Measurements from ENCODE around the gene MPIG6B. TPM values are rescaled to one million over a fixed set of nuclear protein-coding genes. Genes with fewer than 3 reads are reported as not detected.

MPIG6B gene
- total and polyA plus RNA-seq, 2 donors, result 0.14 to 0.32 TPM

Other genes with a start within 250 kb of the MPIG6B start
Only the 30 nearest of the 42 such genes appear.
- gene LTA, start 151.1 kb upstream of the MPIG6B start, total RNA-seq, result 8.9 TPM
- 2.2 TPM for gene LTA, start 151.1 kb upstream of the MPIG6B start, polyA plus RNA-seq
- gene TNF, start 147.8 kb upstream of the MPIG6B start, total RNA-seq, result 3.5 TPM
- 1.4 TPM for gene TNF, start 147.8 kb upstream of the MPIG6B start, polyA plus RNA-seq
- gene LTB, start 140.9 kb upstream of the MPIG6B start, total RNA-seq, result 337 TPM
- 128 TPM for gene LTB, start 140.9 kb upstream of the MPIG6B start, polyA plus RNA-seq
- 134 TPM for gene LST1, start 137.1 kb upstream of the MPIG6B start, total RNA-seq
- 32.4 TPM for gene LST1, start 137.1 kb upstream of the MPIG6B start, polyA plus RNA-seq
- 2.7 TPM for gene NCR3, start 130.4 kb upstream of the MPIG6B start, total RNA-seq
- gene NCR3, start 130.4 kb upstream of the MPIG6B start, polyA plus RNA-seq, result 2.4 TPM
- gene AIF1, start 108.1 kb upstream of the MPIG6B start, total RNA-seq, result 558 TPM
- 198 TPM for gene AIF1, start 108.1 kb upstream of the MPIG6B start, polyA plus RNA-seq
- gene PRRC2A, start 102.7 kb upstream of the MPIG6B start, total RNA-seq, result 35.3 TPM
- 148 TPM for gene PRRC2A, start 102.7 kb upstream of the MPIG6B start, polyA plus RNA-seq
- gene BAG6, start 70.7 kb upstream of the MPIG6B start, total RNA-seq, result 101 TPM
- 271 TPM for gene BAG6, start 70.7 kb upstream of the MPIG6B start, polyA plus RNA-seq
- gene APOM, start 67.5 kb upstream of the MPIG6B start, total RNA-seq, result 6.1 TPM
- 9.1 TPM for gene APOM, start 67.5 kb upstream of the MPIG6B start, polyA plus RNA-seq
- 19.1 TPM for gene C6orf47, start 62.6 kb upstream of the MPIG6B start, total RNA-seq
- 16.7 TPM for gene C6orf47, start 62.6 kb upstream of the MPIG6B start, polyA plus RNA-seq
- 25.2 TPM for gene GPANK1, start 58.4 kb upstream of the MPIG6B start, total RNA-seq
- gene GPANK1, start 58.4 kb upstream of the MPIG6B start, polyA plus RNA-seq, result 13.8 TPM
- 169 TPM for gene CSNK2B, start 57.3 kb upstream of the MPIG6B start, total RNA-seq
- 169 TPM for gene CSNK2B, start 57.3 kb upstream of the MPIG6B start, polyA plus RNA-seq
- 2.3 TPM for gene LY6G5B, start 53.4 kb upstream of the MPIG6B start, total RNA-seq
- 6.5 TPM for gene LY6G5B, start 53.4 kb upstream of the MPIG6B start, polyA plus RNA-seq
- 0.90 TPM for gene LY6G5C, start 42.3 kb upstream of the MPIG6B start, total RNA-seq
- gene LY6G5C, start 42.3 kb upstream of the MPIG6B start, polyA plus RNA-seq, result 9.1 TPM
- 50.0 TPM for gene ABHD16A, start 20.0 kb upstream of the MPIG6B start, total RNA-seq
- 51.3 TPM for gene ABHD16A, start 20.0 kb upstream of the MPIG6B start, polyA plus RNA-seq
- 0.05 TPM for gene LY6G6F, start 16.5 kb upstream of the MPIG6B start, total RNA-seq
- gene LY6G6F, start 16.5 kb upstream of the MPIG6B start, polyA plus RNA-seq, result not detected
- not detected for gene LY6G6D, start 8.0 kb upstream of the MPIG6B start, total RNA-seq
- gene LY6G6D, start 8.0 kb upstream of the MPIG6B start, polyA plus RNA-seq, result not detected
- gene LY6G6C, start 1.6 kb upstream of the MPIG6B start, total RNA-seq, result not detected
- gene LY6G6C, start 1.6 kb upstream of the MPIG6B start, polyA plus RNA-seq, result 7.0 TPM
- 49.6 TPM for gene DDAH2, start 5.9 kb downstream of the MPIG6B start, total RNA-seq
- 105 TPM for gene DDAH2, start 5.9 kb downstream of the MPIG6B start, polyA plus RNA-seq
- 431 TPM for gene CLIC1, start 13.2 kb downstream of the MPIG6B start, total RNA-seq
- 337 TPM for gene CLIC1, start 13.2 kb downstream of the MPIG6B start, polyA plus RNA-seq
- 8.4 TPM for gene MSH5, start 16.6 kb downstream of the MPIG6B start, total RNA-seq
- gene MSH5, start 16.6 kb downstream of the MPIG6B start, polyA plus RNA-seq, result 15.2 TPM
- gene SAPCD1, start 39.3 kb downstream of the MPIG6B start, total RNA-seq, result 1.2 TPM
- gene SAPCD1, start 39.3 kb downstream of the MPIG6B start, polyA plus RNA-seq, result 9.7 TPM
- gene VWA7, start 54.0 kb downstream of the MPIG6B start, total RNA-seq, result 0.76 TPM
- gene VWA7, start 54.0 kb downstream of the MPIG6B start, polyA plus RNA-seq, result 0.66 TPM
- 16.6 TPM for gene VARS1, start 72.4 kb downstream of the MPIG6B start, total RNA-seq
- 25.2 TPM for gene VARS1, start 72.4 kb downstream of the MPIG6B start, polyA plus RNA-seq
- 71.8 TPM for gene LSM2, start 83.6 kb downstream of the MPIG6B start, total RNA-seq
- 76.8 TPM for gene LSM2, start 83.6 kb downstream of the MPIG6B start, polyA plus RNA-seq
- gene HSPA1L, start 91.9 kb downstream of the MPIG6B start, total RNA-seq, result 1.2 TPM
- 2.4 TPM for gene HSPA1L, start 91.9 kb downstream of the MPIG6B start, polyA plus RNA-seq
- 73.8 TPM for gene HSPA1A, start 92.2 kb downstream of the MPIG6B start, total RNA-seq
- 68.8 TPM for gene HSPA1A, start 92.2 kb downstream of the MPIG6B start, polyA plus RNA-seq
- 110 TPM for gene HSPA1B, start 104.4 kb downstream of the MPIG6B start, total RNA-seq
- gene HSPA1B, start 104.4 kb downstream of the MPIG6B start, polyA plus RNA-seq, result 46.8 TPM
- 20.8 TPM for gene NEU1, start 139.4 kb downstream of the MPIG6B start, total RNA-seq
- 21.9 TPM for gene NEU1, start 139.4 kb downstream of the MPIG6B start, polyA plus RNA-seq
- 0.42 TPM for gene SLC44A4, start 155.6 kb downstream of the MPIG6B start, total RNA-seq
- gene SLC44A4, start 155.6 kb downstream of the MPIG6B start, polyA plus RNA-seq, result 1.7 TPM

Data from thymus (tissue), 2 donors.